HPDE6-E6E7 (cell line): ENCODE measurements around the gene VPS4A.

Experiments
- DNase-seq: peaks from one replicate; pipeline ENCODE4 v3.0.0; 2011; ENCODE audit warnings: missing footprints; ENCODE audit errors: extremely low spot score

Gene VPS4A

DNA sequence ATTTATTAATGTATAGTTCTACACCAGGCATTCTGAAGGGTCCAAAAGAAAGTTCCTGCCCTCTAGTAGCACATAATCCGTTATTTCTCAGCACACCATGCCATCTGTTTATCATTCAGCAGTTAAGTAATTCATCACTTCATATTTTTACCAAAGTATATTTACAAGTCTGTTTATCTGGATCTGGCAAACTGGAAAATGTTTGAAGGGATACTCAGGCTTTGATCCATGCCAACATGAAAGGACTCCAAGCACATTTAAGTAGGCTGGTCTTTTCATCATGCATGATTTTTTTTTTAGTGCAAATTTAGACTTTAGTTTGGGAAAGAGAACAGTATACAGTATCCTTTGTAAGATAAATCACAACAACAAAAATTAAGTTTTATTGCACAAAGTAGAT is 4.1 kb upstream of the VPS4A start:
- DNase-seq = no peak

DNA sequence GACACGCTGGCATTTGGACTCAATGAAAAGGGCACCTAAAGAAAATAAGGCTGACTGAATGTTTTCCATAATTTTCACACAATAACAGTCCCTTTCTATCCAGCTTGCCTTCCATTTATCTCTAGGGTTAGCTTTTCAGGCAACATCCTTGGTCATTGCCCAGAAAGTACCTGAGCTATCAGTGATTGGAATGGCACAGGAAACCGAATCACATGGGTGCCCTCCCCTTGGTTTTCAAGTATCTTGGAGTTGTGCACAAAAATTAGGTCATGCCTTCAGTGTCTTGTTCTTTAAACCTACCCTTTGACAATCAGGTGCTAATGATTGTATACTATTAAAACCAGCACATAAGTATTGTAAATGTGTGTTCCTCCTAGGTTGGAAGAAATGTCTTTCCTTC is 3.3 kb upstream of the VPS4A start:
- DNase-seq = no peak

DNA sequence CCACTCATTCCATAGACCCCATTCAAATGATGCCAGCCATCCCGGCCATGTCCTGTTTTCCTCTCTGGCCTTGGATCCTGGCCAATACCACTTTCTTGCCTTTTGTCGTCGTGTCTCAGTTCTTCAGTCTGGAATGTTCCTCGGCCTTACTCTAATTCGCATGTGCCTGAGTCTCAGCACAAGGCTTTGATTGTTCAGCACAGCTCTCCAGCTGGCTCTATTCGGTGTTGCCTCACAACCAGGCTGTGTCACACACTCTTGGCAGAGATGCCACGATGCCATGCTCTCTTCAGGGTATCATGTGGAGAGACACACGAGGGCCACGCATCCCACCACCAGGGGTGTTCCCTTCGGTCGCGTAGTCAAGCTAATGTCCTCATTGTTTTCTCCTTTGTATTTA is 1.8 kb upstream of the VPS4A start:
- DNase-seq = no peak

DNA sequence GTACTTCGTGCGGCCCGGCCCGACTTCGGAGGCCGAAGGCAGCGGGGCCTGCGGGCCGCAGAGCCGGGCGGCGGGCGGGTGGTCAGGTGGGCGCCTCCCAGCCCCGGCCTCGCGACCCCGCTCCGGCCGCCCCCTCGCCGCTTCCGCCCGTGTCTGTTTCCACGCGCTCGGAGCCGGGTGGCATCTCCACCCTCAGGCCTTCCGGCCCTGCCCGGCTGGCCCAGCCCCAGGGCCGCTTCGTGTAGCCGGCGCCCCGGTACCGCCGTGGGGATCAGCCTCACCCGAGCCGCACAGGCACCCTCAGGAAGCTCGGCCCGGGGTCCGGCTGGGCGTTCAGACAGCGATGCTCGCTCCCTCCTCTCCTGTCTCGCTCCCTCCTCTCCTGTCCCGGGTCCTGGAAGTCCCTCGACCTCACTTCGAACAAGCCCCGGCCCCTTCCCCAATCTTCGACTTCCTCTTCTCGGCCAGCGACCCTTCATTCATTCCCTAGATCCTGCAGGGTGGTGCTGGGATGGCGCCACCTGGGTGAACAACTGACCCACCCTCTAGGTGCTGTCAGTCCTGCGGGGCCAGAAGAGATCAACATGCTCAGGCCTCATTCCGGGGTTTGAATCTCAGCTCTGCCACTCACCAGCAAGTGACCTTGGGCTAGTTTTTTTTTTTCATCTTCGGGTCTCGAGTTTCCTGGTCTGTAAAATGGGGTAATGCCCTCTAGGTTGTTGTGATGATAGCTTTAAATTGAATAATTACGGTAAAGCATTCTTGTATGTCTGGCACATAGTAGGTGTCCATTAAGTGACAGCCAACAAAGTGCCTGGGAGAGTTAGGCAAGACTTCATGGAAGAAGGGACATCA is 610 bp downstream of the VPS4A start:
- DNase-seq = peak; percentile 54

DNA sequence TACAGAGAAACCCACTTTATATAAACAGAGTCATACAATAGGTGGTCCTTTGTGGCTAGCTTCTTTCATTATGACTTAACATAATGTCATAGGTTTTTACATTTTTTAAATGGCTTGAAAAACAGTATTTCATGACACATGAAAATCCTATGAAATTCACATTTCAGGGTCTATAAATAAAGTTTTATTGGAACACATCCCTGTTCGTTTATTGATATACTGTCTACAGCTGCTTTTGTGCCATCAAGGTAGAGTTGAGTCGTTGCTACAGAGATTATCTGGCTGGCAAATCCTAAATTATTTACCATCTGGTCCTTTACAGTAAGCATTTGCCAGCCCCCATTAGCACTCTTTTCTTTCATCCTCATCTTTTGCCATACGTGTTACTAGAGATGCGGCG is 2.3 kb downstream of the VPS4A start:
- no peak for DNase-seq

- no peak for DNase-seq
Observed at GRCh38 chr16:69314534-69314933, 3.4 kb downstream of the VPS4A start.

GRCh38 chr16:69315486-69316311 is 4.5 kb downstream of the VPS4A start:
- no peak for DNase-seq

DNA sequence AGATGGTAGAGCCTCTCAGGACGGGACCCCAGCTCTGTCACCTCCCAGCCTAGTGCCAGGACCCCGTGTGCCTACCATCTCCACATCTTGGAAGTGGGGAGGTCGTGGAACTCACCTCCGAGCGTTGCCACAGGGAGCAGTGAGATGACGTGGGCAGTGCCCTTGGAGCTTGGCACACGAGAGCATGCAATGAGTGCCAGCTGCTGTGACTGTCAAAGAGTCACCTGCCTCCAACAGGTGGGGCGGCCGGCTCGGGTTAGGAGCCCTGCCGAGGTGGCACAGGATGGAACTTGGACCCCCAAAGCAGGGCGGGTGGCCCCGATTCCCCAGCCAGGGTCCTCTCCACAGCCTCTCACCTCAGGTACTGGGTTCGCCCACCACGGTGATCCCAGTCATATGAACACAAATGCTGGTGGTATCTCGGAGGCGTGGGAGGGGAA is 5.5 kb downstream of the VPS4A start:
- no peak for DNase-seq

DNA sequence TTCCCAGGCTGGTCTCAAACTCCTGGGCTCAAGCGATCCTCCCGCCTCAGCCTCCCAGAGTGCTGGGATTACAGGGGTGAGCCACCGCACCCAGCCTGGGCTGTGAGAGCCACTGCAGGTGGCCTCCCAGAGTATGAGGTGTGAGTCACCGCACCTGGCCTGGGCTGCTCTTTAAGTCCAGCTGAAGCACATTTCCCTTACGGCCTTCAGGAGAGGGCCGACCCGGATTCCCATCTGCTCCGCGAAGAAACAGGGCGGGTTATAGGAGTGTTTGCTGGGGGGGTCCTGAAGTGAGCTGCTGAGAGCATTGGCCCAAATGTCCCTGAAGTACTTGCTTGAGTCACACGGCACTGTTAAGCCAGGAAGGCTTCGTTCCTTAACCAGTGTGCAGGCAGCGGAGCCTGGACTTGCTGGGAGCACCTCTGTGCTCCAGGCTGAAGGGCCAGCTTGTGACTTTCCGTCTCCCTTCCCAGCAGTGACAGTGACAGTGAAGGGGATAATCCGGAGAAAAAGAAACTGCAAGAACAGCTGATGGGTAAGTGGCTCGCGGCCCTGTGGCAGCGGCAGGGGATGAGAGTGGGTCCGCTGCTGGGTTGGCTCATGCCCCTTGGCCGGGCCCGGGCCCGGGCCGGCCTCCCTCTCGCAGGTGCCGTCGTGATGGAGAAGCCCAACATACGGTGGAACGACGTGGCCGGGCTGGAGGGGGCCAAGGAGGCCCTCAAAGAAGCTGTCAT is 7.2 kb downstream of the VPS4A start:
- no peak for DNase-seq

GRCh38 chr16:69318911-69319289 is 7.8 kb downstream of the VPS4A start:
- no peak for DNase-seq

DNA sequence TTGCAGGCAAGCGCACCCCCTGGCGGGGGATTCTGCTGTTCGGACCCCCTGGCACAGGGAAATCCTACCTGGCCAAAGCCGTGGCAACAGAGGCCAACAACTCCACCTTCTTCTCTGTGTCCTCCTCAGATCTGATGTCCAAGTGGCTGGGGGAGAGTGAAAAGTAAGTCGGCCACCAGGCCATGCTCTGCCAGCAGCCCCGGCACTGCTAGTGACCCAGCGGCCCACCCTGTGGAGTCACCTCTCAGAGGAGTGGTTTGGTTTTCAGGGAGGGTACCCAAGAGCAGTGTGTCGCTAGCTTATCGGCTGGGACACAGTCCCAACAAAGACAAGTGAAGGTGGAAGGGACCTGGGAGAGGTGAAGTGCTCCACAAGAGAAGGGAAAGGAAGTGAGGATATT is 8.2 kb downstream of the VPS4A start:
- DNase-seq = no peak

DNA sequence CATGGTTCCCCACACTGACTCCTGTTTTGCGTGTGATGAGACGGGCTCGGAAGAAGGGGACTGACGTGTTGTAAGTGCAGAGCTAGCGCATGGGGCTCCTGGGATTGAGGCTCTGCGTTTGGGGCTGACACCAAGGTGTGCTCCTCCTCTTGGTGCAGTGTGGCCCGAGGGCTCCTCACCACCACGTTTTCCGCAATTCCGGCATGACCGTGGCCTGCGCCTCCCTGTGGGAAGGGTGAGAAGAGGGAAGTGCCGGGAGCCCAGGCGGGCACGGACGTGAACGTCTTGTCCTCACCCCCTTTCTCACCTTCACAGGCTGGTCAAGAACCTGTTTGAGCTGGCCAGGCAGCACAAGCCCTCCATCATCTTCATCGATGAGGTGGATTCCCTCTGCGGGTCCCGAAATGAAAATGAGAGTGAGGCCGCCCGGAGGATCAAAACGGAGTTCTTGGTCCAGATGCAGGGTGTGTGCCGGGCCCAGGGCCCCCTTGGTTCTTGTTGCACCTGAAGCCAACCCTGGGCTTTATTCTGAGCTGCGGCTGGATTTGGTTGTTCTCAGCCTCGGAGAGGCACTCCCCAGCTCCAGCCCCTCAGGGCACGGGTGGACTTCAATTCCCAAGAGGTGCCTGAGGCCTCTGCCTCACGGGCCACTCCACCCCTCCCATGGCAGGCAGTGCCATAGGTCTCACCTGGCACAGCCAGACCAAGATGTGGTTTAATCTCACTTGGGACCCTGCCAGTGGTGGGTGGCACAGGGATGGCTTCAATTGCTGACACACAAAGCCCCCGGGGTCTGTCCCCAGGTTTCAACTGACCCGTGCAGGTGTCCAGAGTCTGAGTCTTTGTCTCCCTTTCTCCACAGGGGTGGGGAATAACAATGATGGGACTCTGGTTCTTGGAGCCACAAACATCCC is 8.9 kb downstream of the VPS4A start:
- DNase-seq = no peak

GRCh38 chr16:69320740-69321073 is 9.6 kb downstream of the VPS4A start:
- no peak for DNase-seq

- DNase-seq = no peak
Observed at GRCh38 chr16:69321080-69321479, 9.9 kb downstream of the VPS4A start.

DNA sequence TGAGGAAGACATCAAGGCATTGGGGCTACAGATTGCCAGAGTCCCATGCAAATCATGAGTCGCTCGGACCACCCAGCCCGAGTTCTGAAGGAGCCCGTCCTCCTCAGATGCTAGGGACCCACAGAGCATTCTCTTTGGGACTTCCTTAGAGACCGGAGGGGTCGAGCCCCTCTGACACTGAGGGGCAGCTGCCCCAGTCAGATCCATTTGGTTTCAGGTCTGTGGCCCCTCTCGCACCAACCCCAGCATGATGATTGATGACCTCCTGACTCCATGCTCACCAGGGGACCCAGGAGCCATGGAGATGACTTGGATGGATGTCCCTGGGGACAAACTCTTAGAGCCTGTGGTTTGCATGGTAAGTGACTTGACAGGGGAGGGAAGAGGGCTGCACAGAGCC is 11.2 kb downstream of the VPS4A start:
- DNase-seq = no peak

GRCh38 chr16:69323415-69323814 is 12.3 kb downstream of the VPS4A start:
- no peak for DNase-seq

DNA sequence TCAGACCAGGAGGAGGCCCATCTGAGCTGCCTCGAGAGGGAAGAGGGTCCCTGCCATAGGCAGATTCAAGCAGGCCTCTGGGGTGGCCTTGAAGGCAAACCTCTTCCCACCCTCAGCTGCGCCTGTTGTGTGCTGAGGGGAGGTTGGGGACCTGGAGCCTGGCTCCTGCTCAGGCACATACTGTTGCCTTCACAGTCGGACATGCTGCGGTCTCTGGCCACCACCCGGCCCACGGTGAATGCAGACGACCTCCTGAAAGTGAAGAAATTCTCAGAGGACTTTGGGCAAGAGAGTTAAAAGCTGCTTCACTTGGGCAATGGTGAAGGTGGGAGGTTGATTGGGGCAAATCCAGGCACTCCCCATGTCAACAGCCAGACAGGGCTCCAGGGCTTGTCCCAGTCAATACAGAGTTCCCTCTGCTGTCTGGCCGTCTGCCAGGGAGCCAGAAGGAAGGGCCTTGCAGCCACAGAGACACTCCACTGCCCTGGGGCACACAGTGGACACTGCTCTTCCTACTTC is 12.9 kb downstream of the VPS4A start:
- no peak for DNase-seq

GRCh38 chr16:69324585-69325253 is 13.6 kb downstream of the VPS4A start:
- DNase-seq = no peak

DNA sequence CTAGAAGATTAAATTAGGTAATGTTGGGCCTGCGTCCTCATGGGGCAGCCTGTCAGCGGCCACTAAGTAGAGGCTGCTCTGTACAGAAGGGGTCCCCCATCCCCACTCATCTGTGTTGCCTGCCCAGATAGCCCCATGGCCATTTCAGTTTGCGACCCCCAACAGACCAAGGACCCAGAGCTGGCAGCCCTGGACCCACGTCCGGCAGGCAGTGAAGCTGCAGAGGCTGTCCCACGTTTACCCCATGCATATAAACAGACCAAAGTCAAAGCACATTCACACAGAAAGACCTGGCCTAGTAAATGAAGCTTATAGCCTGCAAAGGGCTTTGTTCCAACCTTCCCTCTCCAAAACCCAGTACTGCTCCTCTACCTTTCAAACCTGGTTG is 14.6 kb downstream of the VPS4A start:
- DNase-seq = no peak

DNA sequence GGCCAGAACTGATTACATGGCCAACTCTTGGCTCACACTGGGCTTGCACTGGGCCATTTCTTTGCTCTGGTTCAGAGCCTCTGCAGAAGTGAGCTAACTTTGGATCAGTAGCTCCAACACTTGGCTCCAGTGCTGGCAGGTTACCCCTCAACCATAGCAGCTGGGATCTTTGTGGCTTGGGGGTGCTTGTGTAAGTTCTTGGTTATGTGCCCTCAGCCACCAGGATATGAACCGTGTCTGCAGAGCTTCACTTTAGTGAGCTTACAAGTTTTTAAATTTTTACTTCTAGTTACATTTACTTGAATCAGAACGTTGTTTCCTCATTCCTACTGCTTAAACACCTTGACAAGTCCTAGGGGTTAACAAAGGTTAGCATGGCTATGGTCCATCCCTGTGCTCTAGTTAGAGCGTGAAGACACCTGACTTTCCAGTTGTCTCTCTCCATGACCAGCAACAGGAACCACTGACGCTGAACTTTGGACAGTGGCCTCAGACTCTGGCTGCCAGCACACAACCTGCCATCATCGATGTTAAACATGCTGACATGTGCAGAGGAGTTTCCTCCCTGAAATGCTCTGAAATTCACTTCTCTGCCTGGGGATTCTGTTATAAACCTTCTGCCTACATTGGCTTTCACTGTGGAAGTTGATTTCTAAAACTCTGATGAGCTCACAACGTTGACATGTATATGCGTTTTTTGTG is 15.2 kb downstream of the VPS4A start:
- no peak for DNase-seq
